Ovary (tissue), 3 donors: ENCODE results near the gene IFNG-AS1.

ENCODE experiments used
- CTCF ChIP-seq, 3 donors: fragments of 450-650 bp in 2 of 3; fragments of 200-600 bp in 1 of 3; IDR thresholded peaks; one replicate each; pipeline versions ENCODE4 v1.5.1 to v1.8.0; 2016 to 2022; ENCODE audit warnings: antibody characterized with exemption in 3 of 3, mild to moderate bottlenecking in 1 of 3
- POLR2A ChIP-seq: fragments of 450-650 bp; IDR thresholded peaks from one replicate; pipeline ENCODE4 v1.6.1; 2017; ENCODE audit warnings: antibody characterized with exemption, mild to moderate bottlenecking, moderate library complexity
- donor health status: DM: no; HTN: no; CAD: no.

DNA sequence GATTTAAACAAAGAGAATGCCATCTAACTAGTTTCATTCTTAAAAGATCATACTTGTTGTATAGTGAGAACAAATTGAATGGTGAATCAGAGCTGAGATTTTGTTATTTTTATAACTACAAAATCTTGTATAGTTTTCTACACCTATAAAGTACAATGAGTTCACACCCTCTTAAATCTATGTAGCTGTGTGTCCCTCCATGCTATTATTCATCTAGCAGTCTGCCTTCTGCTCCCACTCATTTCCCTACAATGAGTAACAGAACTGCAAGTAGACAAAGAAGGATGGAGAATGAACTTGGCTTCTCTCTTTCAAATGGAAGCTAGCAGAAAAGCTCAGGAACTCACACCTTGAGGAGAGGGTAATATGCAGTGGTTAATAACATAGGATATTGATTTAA is 7.1 kb downstream of the IFNG-AS1 start:
- TF ChIP-seq POLR2A, result no peak
- TF ChIP-seq CTCF (IDR thresholded peaks at IDR 0.05), result no peak
